Mesodermal cell (in vitro differentiated cells): ENCODE data around the gene GOLGA7B.

ENCODE experiments used
- H3K27ac ChIP-seq: 2 replicates; pipeline ENCODE4 v1.7.0; 2013; ENCODE audit warnings: mild to moderate bottlenecking, low read depth, low read length, moderate library complexity; ENCODE audit not compliant: severe bottlenecking
- H3K36me3 ChIP-seq: 2 replicates; pipeline ENCODE4 v1.7.1; 2013; ENCODE audit warnings: mild to moderate bottlenecking, low read length, moderate library complexity; ENCODE audit not compliant: control insufficient read depth, insufficient read depth
- H3K4me1 ChIP-seq: one replicate; pipeline ENCODE4 v1.7.1; 2013; ENCODE audit warnings: mild to moderate bottlenecking, low read length; ENCODE audit not compliant: insufficient read depth, control insufficient read depth, poor library complexity, severe bottlenecking
- H3K4me3 ChIP-seq: 2 replicates; pipeline ENCODE4 v1.7.0; 2013; ENCODE audit warnings: low read length, control low read depth, mild to moderate bottlenecking; ENCODE audit not compliant: insufficient read depth, poor library complexity, severe bottlenecking; ENCODE audit errors: extremely low read depth
- H3K9me3 ChIP-seq: 2 replicates; pipeline ENCODE4 v1.7.1; 2013; ENCODE audit warnings: mild to moderate bottlenecking, low read length, moderate library complexity; ENCODE audit not compliant: control insufficient read depth
- WGBS, 2 experiments: methylation state at CpG; one replicate each; pipeline ENCODE4 v1.1.5; 2013; ENCODE audit warnings: missing lambda C conversion rate in 2 of 2; ENCODE audit not compliant: insufficient coverage in 2 of 2; 5-methylcytosine and 5-hydroxymethylcytosine counted together

Gene GOLGA7B

GRCh38 chr10:97867220-97867800 lies 17.7 kb downstream of the GOLGA7B start:
- Histone ChIP-seq H3K27ac (no peak overlapping the region), H3K36me3 (no peaks in the 10 kb centered on the region), H3K4me3 (no peak overlapping the region), H3K4me1 (peaks cover 7% of the 10 kb centered on the region), H3K9me3 (no peaks in the 10 kb centered on the region)
- WGBS, 2 experiments = 85 to 89% methylated on average over 9 of the region's 10 CpGs

GRCh38 chr10:97868134-97868685 lies 18.6 kb downstream of the GOLGA7B start:
- H3K4me3 ChIP-seq = no peak overlapping the region
- 77 to 90% methylated on average over 2 to 4 of the region's 4 CpGs for WGBS, 2 experiments
- no peaks in the 10 kb centered on the region for H3K36me3 ChIP-seq
- peaks cover 7% of the 10 kb centered on the region for H3K4me1 ChIP-seq
- H3K9me3 ChIP-seq = no peaks in the 10 kb centered on the region
- H3K27ac ChIP-seq = no peak overlapping the region

GRCh38 chr10:97869091-97870042 lies 19.7 kb downstream of the GOLGA7B start:
- no peak overlapping the region for H3K4me3 ChIP-seq
- no peaks in the 10 kb centered on the region for H3K9me3 ChIP-seq
- H3K36me3 ChIP-seq = no peaks in the 10 kb centered on the region
- H3K4me1 ChIP-seq = peaks cover 7% of the 10 kb centered on the region
- no peak overlapping the region for H3K27ac ChIP-seq
- WGBS, 2 experiments = 33 to 41% methylated on average over 9 to 17 of the region's 19 CpGs

GRCh38 chr10:97870990-97871389 lies 21.3 kb downstream of the GOLGA7B start:
- Histone ChIP-seq H3K4me3 (no peak overlapping the region), H3K9me3 (no peaks in the 10 kb centered on the region), H3K27ac (no peak overlapping the region), H3K4me1 (peaks cover 7% of the 10 kb centered on the region), H3K36me3 (no peaks in the 10 kb centered on the region)
- WGBS, 2 experiments = 72 to 79% methylated on average over 5 of the region's 8 CpGs

- 80 to 93% methylated on average over 3 to 6 of the region's 6 CpGs for WGBS, 2 experiments
Measured at GRCh38 chr10:97873569-97873968, 23.9 kb downstream of the GOLGA7B start.

GRCh38 chr10:97874332-97874731 lies 24.7 kb downstream of the GOLGA7B start:
- H3K9me3 ChIP-seq = no peaks in the 10 kb centered on the region
- peaks cover 3% of the 10 kb centered on the region for H3K4me1 ChIP-seq
- 90 to 97% methylated on average over 2 to 3 of the region's 6 CpGs for WGBS, 2 experiments
- no peak overlapping the region for H3K4me3 ChIP-seq
- H3K27ac ChIP-seq = no peak overlapping the region
- no peaks in the 10 kb centered on the region for H3K36me3 ChIP-seq

More at GRCh38 chr10:97873569-97873968, 23.9 kb downstream of the GOLGA7B start:
- Histone ChIP-seq H3K4me1 (peaks cover 7% of the 10 kb centered on the region), H3K36me3 (no peaks in the 10 kb centered on the region), H3K9me3 (no peaks in the 10 kb centered on the region), H3K4me3 (no peak overlapping the region), H3K27ac (no peak overlapping the region)

GRCh38 chr10:97875391-97875790 lies 25.7 kb downstream of the GOLGA7B start:
- WGBS, 2 experiments = 88 to 98% methylated on average over 7 of the region's 7 CpGs
- Histone ChIP-seq H3K4me1 (no peaks in the 10 kb centered on the region), H3K27ac (no peak overlapping the region), H3K9me3 (no peaks in the 10 kb centered on the region), H3K36me3 (no peaks in the 10 kb centered on the region), H3K4me3 (no peak overlapping the region)

GRCh38 chr10:97876402-97876801 lies 26.8 kb downstream of the GOLGA7B start:
- Histone ChIP-seq H3K4me3 (no peak overlapping the region), H3K27ac (no peak overlapping the region), H3K36me3 (no peaks in the 10 kb centered on the region), H3K9me3 (no peaks in the 10 kb centered on the region), H3K4me1 (no peaks in the 10 kb centered on the region)
- 70 to 79% methylated on average over 3 of the region's 4 CpGs for WGBS, 2 experiments

GRCh38 chr10:97879241-97879640 lies 29.6 kb downstream of the GOLGA7B start:
- no peak overlapping the region for H3K27ac ChIP-seq
- 94 to 95% methylated on average over 3 to 5 of the region's 5 CpGs for WGBS, 2 experiments
- H3K4me3 ChIP-seq = no peak overlapping the region
- no peaks in the 10 kb centered on the region for H3K36me3 ChIP-seq
- no peaks in the 10 kb centered on the region for H3K4me1 ChIP-seq
- H3K9me3 ChIP-seq = no peaks in the 10 kb centered on the region

GRCh38 chr10:97880109-97880508 lies 30.5 kb downstream of the GOLGA7B start:
- Histone ChIP-seq H3K27ac (no peak overlapping the region), H3K4me1 (no peaks in the 10 kb centered on the region), H3K36me3 (no peaks in the 10 kb centered on the region), H3K4me3 (no peak overlapping the region), H3K9me3 (no peaks in the 10 kb centered on the region)
- WGBS, 2 experiments = 89 to 94% methylated on average over 10 of the region's 10 CpGs
